ENCODE measurements around the gene ANOS1.

- TF ChIP-seq CTCF (IDR thresholded peaks at IDR 0.05; ENCODE audit: control extremely low read depth in 1 of 3, insufficient read depth in 1 of 3, low read depth in 1 of 3, low read length in 3 of 3) = peak in 2 of 3 experiments; percentile 55 to 57; a peak in 3 of 4 replicates
- TF ChIP-seq ATF2 (IDR thresholded peaks at IDR 0.05; ENCODE audit: low read length) = no peak
- TF ChIP-seq BCL11A (IDR thresholded peaks at IDR 0.05; ENCODE audit: low read depth in 2 of 2, low read length in 2 of 2) = no peak
- TF ChIP-seq TCF12 (IDR thresholded peaks at IDR 0.05; ENCODE audit: low read depth, low read length) = no peak
- TF ChIP-seq E2F6 (IDR thresholded peaks at IDR 0.05) = no peak
- peak; percentile 70 to 78 for TF ChIP-seq RAD21 (IDR thresholded peaks at IDR 0.05 in 1 of 2, conservative IDR thresholded peaks at IDR 0.05 in 1 of 2; ENCODE audit: low read depth in 2 of 2, low read length in 2 of 2)
- TF ChIP-seq POLR2AphosphoS5 (IDR thresholded peaks at IDR 0.05; ENCODE audit: low read depth, low read length) = no peak
- no peak for TF ChIP-seq EZH2 (IDR thresholded peaks at IDR 0.05; ENCODE audit: low read depth, low read length, severe bottlenecking)
- TF ChIP-seq CBX5 (IDR thresholded peaks at IDR 0.05; ENCODE audit: low read depth, low read length) = no peak
- no peak for TF ChIP-seq EP300 (IDR thresholded peaks at IDR 0.05; ENCODE audit: borderline replicate concordance in 1 of 2, low read depth in 2 of 2, low read length in 2 of 2)
- TF ChIP-seq NRF1 (IDR thresholded peaks at IDR 0.05; ENCODE audit: low read depth, low read length) = no peak
- no peak for TF ChIP-seq FOSL1 (IDR thresholded peaks at IDR 0.05; ENCODE audit: insufficient read depth, low read depth, low read length)
- TF ChIP-seq RBBP5 (IDR thresholded peaks at IDR 0.05; ENCODE audit: borderline replicate concordance, low read depth, low read length) = no peak
Observed at GRCh38 chrX:8738588-8739189, 6.8 kb upstream of the ANOS1 start.
